ENCODE data around the gene NMT1.

DNA sequence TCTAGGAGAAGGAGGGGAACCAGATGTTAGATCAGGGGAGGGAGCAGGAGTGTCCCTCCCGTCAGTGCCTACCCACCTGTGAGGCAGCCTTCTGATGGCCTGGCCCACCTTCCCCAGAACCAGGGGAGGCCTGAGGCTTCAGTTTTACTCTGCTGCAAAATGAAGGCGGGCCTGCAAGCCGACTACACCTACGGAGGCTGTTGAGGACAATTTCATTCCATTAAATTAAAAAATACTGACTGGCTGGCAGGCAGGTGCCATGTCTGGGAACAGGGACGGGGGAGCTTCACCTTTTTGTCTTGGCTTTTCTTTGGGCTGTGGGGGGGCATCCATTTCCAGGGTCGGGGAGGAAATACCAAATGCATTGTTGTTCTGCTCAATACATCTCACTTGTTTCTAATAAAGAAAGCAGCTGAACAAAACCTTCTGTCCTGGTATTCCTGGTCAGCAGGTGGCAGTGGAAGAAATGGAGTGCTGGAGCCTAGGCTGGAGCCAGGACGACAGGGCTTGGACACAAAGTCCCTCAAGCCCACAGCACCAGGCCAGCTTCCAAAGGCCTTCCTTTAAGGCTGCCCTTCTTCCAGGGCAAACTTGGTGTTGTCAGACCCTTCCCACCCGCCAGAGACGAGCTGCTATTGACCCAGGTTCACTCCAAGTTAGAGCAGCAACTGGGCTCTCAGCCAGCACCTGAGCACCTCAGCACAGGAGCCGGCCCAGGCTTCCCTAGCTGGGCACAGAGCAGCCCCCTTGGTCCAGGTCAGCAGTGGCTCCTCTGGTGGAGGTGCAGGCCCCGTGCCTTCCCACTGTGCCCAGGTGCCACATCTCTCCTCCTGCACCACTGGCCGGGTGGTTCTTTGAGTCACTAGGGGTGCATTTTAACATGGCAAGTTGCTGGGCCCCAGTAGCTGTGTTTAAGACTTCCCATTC, 47.7 kb downstream of the NMT1 start:
- TF ChIP-seq, protein P1, sequence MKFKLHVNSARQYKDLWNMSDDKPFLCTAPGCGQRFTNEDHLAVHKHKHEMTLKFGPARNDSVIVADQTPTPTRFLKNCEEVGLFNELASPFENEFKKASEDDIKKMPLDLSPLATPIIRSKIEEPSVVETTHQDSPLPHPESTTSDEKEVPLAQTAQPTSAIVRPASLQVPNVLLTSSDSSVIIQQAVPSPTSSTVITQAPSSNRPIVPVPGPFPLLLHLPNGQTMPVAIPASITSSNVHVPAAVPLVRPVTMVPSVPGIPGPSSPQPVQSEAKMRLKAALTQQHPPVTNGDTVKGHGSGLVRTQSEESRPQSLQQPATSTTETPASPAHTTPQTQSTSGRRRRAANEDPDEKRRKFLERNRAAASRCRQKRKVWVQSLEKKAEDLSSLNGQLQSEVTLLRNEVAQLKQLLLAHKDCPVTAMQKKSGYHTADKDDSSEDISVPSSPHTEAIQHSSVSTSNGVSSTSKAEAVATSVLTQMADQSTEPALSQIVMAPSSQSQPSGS (CRISPR knock-in tag; IDR thresholded peaks at IDR 0.05; ENCODE audit: borderline replicate concordance, low read depth): no peak
- TF ChIP-seq, protein P2, sequence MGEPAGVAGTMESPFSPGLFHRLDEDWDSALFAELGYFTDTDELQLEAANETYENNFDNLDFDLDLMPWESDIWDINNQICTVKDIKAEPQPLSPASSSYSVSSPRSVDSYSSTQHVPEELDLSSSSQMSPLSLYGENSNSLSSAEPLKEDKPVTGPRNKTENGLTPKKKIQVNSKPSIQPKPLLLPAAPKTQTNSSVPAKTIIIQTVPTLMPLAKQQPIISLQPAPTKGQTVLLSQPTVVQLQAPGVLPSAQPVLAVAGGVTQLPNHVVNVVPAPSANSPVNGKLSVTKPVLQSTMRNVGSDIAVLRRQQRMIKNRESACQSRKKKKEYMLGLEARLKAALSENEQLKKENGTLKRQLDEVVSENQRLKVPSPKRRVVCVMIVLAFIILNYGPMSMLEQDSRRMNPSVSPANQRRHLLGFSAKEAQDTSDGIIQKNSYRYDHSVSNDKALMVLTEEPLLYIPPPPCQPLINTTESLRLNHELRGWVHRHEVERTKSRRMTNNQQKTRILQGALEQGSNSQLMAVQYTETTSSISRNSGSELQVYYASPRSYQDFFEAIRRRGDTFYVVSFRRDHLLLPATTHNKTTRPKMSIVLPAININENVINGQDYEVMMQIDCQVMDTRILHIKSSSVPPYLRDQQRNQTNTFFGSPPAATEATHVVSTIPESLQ (CRISPR knock-in tag; IDR thresholded peaks at IDR 0.05): no peak
- TF ChIP-seq CTCF (IDR thresholded peaks at IDR 0.05): no peak
- TF ChIP-seq ETV6 (CRISPR knock-in tag; IDR thresholded peaks at IDR 0.05): no peak
- TF ChIP-seq GTF2I (CRISPR knock-in tag; conservative IDR thresholded peaks at IDR 0.05): no peak
- no peak for TF ChIP-seq GABPB1 (CRISPR knock-in tag; IDR thresholded peaks at IDR 0.05)
- TF ChIP-seq, protein P3, sequence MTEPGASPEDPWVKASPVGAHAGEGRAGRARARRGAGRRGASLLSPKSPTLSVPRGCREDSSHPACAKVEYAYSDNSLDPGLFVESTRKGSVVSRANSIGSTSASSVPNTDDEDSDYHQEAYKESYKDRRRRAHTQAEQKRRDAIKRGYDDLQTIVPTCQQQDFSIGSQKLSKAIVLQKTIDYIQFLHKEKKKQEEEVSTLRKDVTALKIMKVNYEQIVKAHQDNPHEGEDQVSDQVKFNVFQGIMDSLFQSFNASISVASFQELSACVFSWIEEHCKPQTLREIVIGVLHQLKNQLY (CRISPR knock-in tag; IDR thresholded peaks at IDR 0.05): no peak
